GM10248 (cell line): ENCODE data around the gene REL.
A peak's percentile ranks its signal among the peaks of the same experiment; 100 is the strongest.

ENCODE experiments used
- CTCF ChIA-PET: fragments of 300-600 bp; sonication (Branson Sonifier 250); formaldehyde crosslinking; extraction: SDS; loops from one replicate; lab custom pipeline; 2021; ENCODE audit warnings: antibody characterized with exemption; lab: Yijun Ruan, JAX
- POLR2A ChIA-PET: fragments of 350-650 bp; sonication (Branson Sonifier 250); formaldehyde crosslinking; extraction: SDS; loops from one replicate; lab custom pipeline; 2020; ENCODE audit warnings: antibody characterized with exemption; lab: Yijun Ruan, JAX
- DNase-seq: peaks from one replicate; pipeline ENCODE4 v3.0.0; 2012; ENCODE audit errors: extremely low spot score
- TF ChIP-seq, protein P1 (sequence below): IDR thresholded peaks from 2 replicates; pipeline ENCODE4 v1.5.1; 2012; ENCODE audit warnings: mild to moderate bottlenecking, low read depth; ENCODE audit errors: extremely low read depth, missing control alignments, control extremely low read depth

REL gene

DNA sequence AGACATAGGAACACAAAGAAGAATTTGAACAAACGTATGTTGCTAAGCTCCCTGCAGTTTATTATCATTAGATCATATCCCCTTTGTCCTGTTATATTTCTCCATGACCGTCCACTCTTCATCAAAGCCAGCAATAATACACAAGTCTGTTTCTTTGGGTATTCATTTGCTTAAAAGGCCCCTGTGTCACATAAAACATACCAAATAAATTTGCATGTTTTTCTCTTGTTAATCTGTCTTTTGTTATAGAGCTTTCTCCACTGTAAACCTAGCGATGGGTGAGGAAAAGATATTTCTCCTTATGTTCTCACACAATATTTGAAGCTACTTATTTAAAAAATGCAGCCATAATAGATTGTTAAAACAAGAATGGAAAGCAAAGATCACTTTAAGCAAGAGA lies 42.9 kb upstream of the REL start:
- POLR2A ChIA-PET = interaction anchor here (1.1 to 1.7 kb wide), 2 partner anchors 9 to 44 kb away, joined by 3 to 9 read pairs; partner anchors contain the start of gene REL

GRCh38 chr2:60839126-60839813 lies 42.1 kb upstream of the REL start:
- TF ChIP-seq, protein P1, sequence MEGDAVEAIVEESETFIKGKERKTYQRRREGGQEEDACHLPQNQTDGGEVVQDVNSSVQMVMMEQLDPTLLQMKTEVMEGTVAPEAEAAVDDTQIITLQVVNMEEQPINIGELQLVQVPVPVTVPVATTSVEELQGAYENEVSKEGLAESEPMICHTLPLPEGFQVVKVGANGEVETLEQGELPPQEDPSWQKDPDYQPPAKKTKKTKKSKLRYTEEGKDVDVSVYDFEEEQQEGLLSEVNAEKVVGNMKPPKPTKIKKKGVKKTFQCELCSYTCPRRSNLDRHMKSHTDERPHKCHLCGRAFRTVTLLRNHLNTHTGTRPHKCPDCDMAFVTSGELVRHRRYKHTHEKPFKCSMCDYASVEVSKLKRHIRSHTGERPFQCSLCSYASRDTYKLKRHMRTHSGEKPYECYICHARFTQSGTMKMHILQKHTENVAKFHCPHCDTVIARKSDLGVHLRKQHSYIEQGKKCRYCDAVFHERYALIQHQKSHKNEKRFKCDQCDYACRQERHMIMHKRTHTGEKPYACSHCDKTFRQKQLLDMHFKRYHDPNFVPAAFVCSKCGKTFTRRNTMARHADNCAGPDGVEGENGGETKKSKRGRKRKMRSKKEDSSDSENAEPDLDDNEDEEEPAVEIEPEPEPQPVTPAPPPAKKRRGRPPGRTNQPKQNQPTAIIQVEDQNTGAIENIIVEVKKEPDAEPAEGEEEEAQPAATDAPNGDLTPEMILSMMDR = peak; percentile 26
- DNase-seq = peak; percentile 48
- ChIA-PET CTCF (interaction anchor here (0.7 to 5.1 kb wide), 23 partner anchors 7 to 400 kb away, joined by 3 to 29 read pairs (median 4); partner anchors contain the start of gene REL), POLR2A (interaction anchor here (0.6 to 1.7 kb wide), 3 partner anchors 10 to 43 kb away, joined by 3 to 9 read pairs (median 3); partner anchors contain the start of gene REL)

More for the DNA sequence above, 42.9 kb upstream of the REL start:
- CTCF ChIA-PET = interaction anchor here (0.8 to 5.1 kb wide), 13 partner anchors 10 to 162 kb away, joined by 3 to 29 read pairs (median 7); partner anchors contain the start of gene REL
- TF ChIP-seq, protein P1 = no peak
- DNase-seq = no peak

DNA sequence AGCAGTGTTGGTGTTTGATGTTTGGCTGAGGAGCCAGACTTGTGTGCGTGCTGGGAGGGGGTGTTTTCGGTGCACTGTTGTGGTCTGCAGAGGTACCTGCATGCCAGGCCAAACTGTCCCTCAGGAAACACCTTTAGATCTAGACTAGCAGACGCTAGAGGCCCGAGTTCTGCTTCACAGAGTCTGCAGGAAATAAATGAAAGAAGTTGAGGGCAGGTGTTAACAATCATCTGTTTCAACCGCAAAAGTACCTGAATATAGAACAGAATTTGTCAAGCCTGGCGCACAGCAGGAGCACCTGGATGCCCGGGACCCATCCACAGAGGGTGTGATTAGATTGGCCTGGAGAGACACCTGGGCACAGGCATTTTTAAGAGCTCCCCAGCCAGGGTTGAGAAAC lies 40.5 kb upstream of the REL start:
- no peak for DNase-seq
- TF ChIP-seq, protein P1 = no peak
- ChIA-PET POLR2A (interaction anchor here (0.7 kb wide), 1 partner anchor 50 kb away, joined by 3 read pairs; no protein-coding TSS in a partner anchor), CTCF (interaction anchor here (0.9 to 5.1 kb wide), 7 partner anchors 9 to 50 kb away, joined by 3 to 29 read pairs (median 5); partner anchors contain the start of gene REL)

GRCh38 chr2:60843006-60843405 lies 38.4 kb upstream of the REL start:
- no peak for DNase-seq
- CTCF ChIA-PET = no interaction called here
- POLR2A ChIA-PET = no interaction called here
- TF ChIP-seq, protein P1 = no peak

- CTCF ChIA-PET = interaction anchor here (1.5 kb wide), 1 partner anchor 19 kb away, joined by 5 read pairs; no protein-coding TSS in a partner anchor
- no peak for DNase-seq
- POLR2A ChIA-PET = no interaction called here
- TF ChIP-seq, protein P1 = no peak
These were observed 37.3 kb upstream of the REL start for GRCh38 chr2:60844105-60844504.

- ChIA-PET CTCF (interaction anchor here (0.8 to 1.3 kb wide), 4 partner anchors 8 to 39 kb away, joined by 3 to 4 read pairs (median 3); no protein-coding TSS in a partner anchor), POLR2A (no interaction called here)
- DNase-seq = no peak
- TF ChIP-seq, protein P1 = no peak
These were observed 33.5 kb upstream of the REL start for GRCh38 chr2:60847854-60848253.
